A549 (cell line): ENCODE data around the gene PDE8B. TPM values are rescaled to one million over a fixed set of nuclear protein-coding genes. Genes with fewer than 3 reads are reported as not detected.
A peak's percentile ranks its signal among the peaks of the same experiment; 100 is the strongest.

ENCODE experiments used
- ATAC-seq, 2 experiments: fragments of 200-7000 bp in 1 of 2; fragments of >200 bp in 1 of 2; cut with Nextera tagmentation in 1 of 2; cut with Tn5 transposase in 1 of 2; 3 replicates each; pipeline versions ENCODE4 v1.8.0 to v1.9.1; 2018 to 2020; ENCODE audit warnings: mild to moderate bottlenecking in 1 of 2, moderate library complexity in 1 of 2
- CTCF ChIA-PET: fragments of 300-600 bp; sonication (Branson Sonifier 250); formaldehyde crosslinking; extraction: SDS; loops from one replicate; lab custom pipeline; 2021; ENCODE audit warnings: antibody characterized with exemption, inconsistent platforms; lab: Yijun Ruan, JAX
- POLR2A ChIA-PET: fragments of 350-600 bp; formaldehyde crosslinking; extraction: SDS; loops from one replicate; lab custom pipeline; 2021; ENCODE audit warnings: antibody characterized with exemption, inconsistent platforms; lab: Yijun Ruan, JAX
- DNase-seq, 2 experiments: peaks; one replicate each; pipeline versions ENCODE4 v3.0.0 to v3.0.0-alpha.2; 2011 to 2016; ENCODE audit warnings: low read depth in 1 of 2, low spot score in 1 of 2
- FAIRE-seq: peaks from 2 replicates; lab custom pipeline; 2011; peaks lifted over from hg19 to GRCh38; lab: Jason Lieb, UNC
- H3K27ac ChIP-seq, 2 experiments: fragments of >200 bp; sonication (Bioruptor Twin); formaldehyde crosslinking; 3 replicates each; pipeline ENCODE4 v1.5.1; 2016 to 2017
- H3K4me1 ChIP-seq: fragments of >200 bp; sonication (Bioruptor Twin); formaldehyde crosslinking; 3 replicates; pipeline ENCODE4 v1.6.1; 2016
- H3K4me2 ChIP-seq: fragments of >200 bp; sonication (Bioruptor Twin); formaldehyde crosslinking; 3 replicates; pipeline ENCODE4 v1.6.1; 2016
- H3K4me3 ChIP-seq: fragments of >200 bp; sonication (Bioruptor Twin); formaldehyde crosslinking; 3 replicates; pipeline ENCODE4 v1.5.1; 2016
- H3K9me3 ChIP-seq: fragments of >200 bp; sonication (Bioruptor Twin); formaldehyde crosslinking; 3 replicates; pipeline ENCODE4 v1.6.1; 2016
- ATOH8 ChIP-seq: fragments of 250-450 bp; sonication (Bioruptor Pico); IDR thresholded peaks from 2 replicates; pipeline ENCODE4 v1.5.0; 2020; ENCODE audit warnings: low read depth, mild to moderate bottlenecking, moderate library complexity
- BHLHE40 ChIP-seq: IDR thresholded peaks from 2 replicates; pipeline ENCODE4 v1.6.1; 2012; ENCODE audit warnings: low read depth, low read length, inconsistent platforms
- CBX2 ChIP-seq: fragments of 200-600 bp; sonication (generic); IDR thresholded peaks from 2 replicates; pipeline ENCODE4 v1.6.1; 2016; ENCODE audit warnings: low read depth, mild to moderate bottlenecking, borderline replicate concordance
- CBX8 ChIP-seq: fragments of 200-600 bp; sonication (generic); IDR thresholded peaks from 2 replicates; pipeline ENCODE4 v1.6.1; 2016
- CEBPB ChIP-seq, 2 experiments: fragments of >200 bp in 1 of 2; sonication (Bioruptor Twin) in 1 of 2; formaldehyde crosslinking in 1 of 2; IDR thresholded peaks; 2 replicates each; pipeline ENCODE4 v1.6.1; 2012 to 2016
- CHD2 ChIP-seq: fragments of 150-350 bp; IDR thresholded peaks from 2 replicates; pipeline ENCODE4 v1.6.1; 2014; ENCODE audit warnings: low read length; ENCODE audit not compliant: partially characterized antibody
- ESRRA ChIP-seq: fragments of 150-350 bp; IDR thresholded peaks from 2 replicates; pipeline ENCODE4 v1.6.1; 2014; ENCODE audit warnings: mild to moderate bottlenecking, low read length, borderline replicate concordance
- FOSL2 ChIP-seq, 2 experiments: fragments of 450-650 bp in 1 of 2; fragments of >200 bp in 1 of 2; sonication (Bioruptor Twin) in 1 of 2; formaldehyde crosslinking; IDR thresholded peaks; 2 replicates each; pipeline versions ENCODE4 v1.5.0 to v1.6.1; 2016 to 2020; ENCODE audit warnings: mild to moderate bottlenecking in 1 of 2, moderate library complexity in 1 of 2
- FOXS1 ChIP-seq: fragments of 250-450 bp; sonication (Bioruptor Pico); IDR thresholded peaks from 2 replicates; pipeline ENCODE4 v1.5.0; 2020; ENCODE audit warnings: mild to moderate bottlenecking, moderate library complexity
- HEYL ChIP-seq: fragments of 250-450 bp; sonication (Bioruptor Pico); IDR thresholded peaks from 2 replicates; pipeline ENCODE4 v1.8.0; 2021; ENCODE audit warnings: mild to moderate bottlenecking, moderate library complexity
- HOXB5 ChIP-seq: fragments of 250-450 bp; sonication (Bioruptor Pico); IDR thresholded peaks from 2 replicates; pipeline ENCODE4 v1.5.0; 2020; ENCODE audit warnings: mild to moderate bottlenecking, moderate library complexity
- KDM5A ChIP-seq: fragments of 200-600 bp; sonication (generic); IDR thresholded peaks from 2 replicates; pipeline ENCODE4 v1.6.1; 2016; ENCODE audit warnings: antibody characterized with exemption, mild to moderate bottlenecking
- NFE2L2 ChIP-seq: fragments of 150-350 bp; conservative IDR thresholded peaks from 2 replicates; pipeline ENCODE4 v1.6.1; 2014; ENCODE audit warnings: low read length
- NPAS2 ChIP-seq: fragments of 250-450 bp; sonication (Bioruptor Pico); IDR thresholded peaks from 2 replicates; pipeline ENCODE4 v1.8.0; 2022; ENCODE audit warnings: mild to moderate bottlenecking, moderate library complexity, borderline replicate concordance
- POLR2AphosphoS2 ChIP-seq: conservative IDR thresholded peaks from 2 replicates; pipeline ENCODE4 v1.6.1; 2012; ENCODE audit warnings: low read length, improper control_type of control experiment, inconsistent platforms
- RFX5 ChIP-seq: fragments of 450-650 bp; IDR thresholded peaks from 2 replicates; pipeline ENCODE4 v1.7.1; 2014; ENCODE audit warnings: antibody characterized with exemption, mild to moderate bottlenecking, moderate library complexity
- RNF2 ChIP-seq: fragments of 200-600 bp; sonication (generic); IDR thresholded peaks from 2 replicates; pipeline ENCODE4 v1.6.1; 2016; ENCODE audit warnings: low read depth, mild to moderate bottlenecking, antibody characterized with exemption, moderate library complexity, borderline replicate concordance
- SMC3 ChIP-seq: fragments of >200 bp; sonication (Bioruptor Twin); formaldehyde crosslinking; IDR thresholded peaks from 3 replicates; pipeline ENCODE4 v1.6.1; 2018; ENCODE audit warnings: inconsistent platforms
- SREBF2 ChIP-seq: fragments of 450-650 bp; IDR thresholded peaks from 2 replicates; pipeline ENCODE4 v1.6.1; 2014; ENCODE audit warnings: mild to moderate bottlenecking, moderate library complexity
- ZC3H11A ChIP-seq: fragments of 450-650 bp; IDR thresholded peaks from 2 replicates; pipeline ENCODE4 v1.6.1; 2014; ENCODE audit warnings: antibody characterized with exemption, mild to moderate bottlenecking
- ZSCAN20 ChIP-seq: fragments of 250-450 bp; sonication (Bioruptor Pico); IDR thresholded peaks from 2 replicates; pipeline ENCODE4 v1.8.0; 2022; ENCODE audit warnings: mild to moderate bottlenecking, moderate library complexity
- WGBS: methylation state at CpG from one replicate; pipeline ENCODE4 v1.1.6; 2017; ENCODE audit errors: missing lambda C conversion rate; 5-methylcytosine and 5-hydroxymethylcytosine counted together
- polyA plus RNA-seq, 4 experiments: library from polyadenylated mRNA; depleted of rRNA in 3 of 4; stranded (reverse); fragments of >200 nt; fragmentation: RNase III in 1 of 4; extraction: RNeasy Plus Mini Kit Qiagen cat#74134 plus additional on column Dnase treatment in 1 of 4; gene quantifications; 2 replicates in 3 of 4; 3 replicates in 1 of 4; pipeline ENCODE4 v1.2.3, GENCODE V29; 2011 to 2017
- TF ChIP-seq, protein P1 (sequence below): IDR thresholded peaks from 2 replicates; pipeline ENCODE4 v1.6.1; 2012
- TF ChIP-seq, protein P2 (sequence below): IDR thresholded peaks from 2 replicates; pipeline ENCODE4 v1.6.1; 2012
- TF ChIP-seq, protein P3 (sequence below): fragments of >200 bp; sonication (Bioruptor Twin); formaldehyde crosslinking; IDR thresholded peaks from 3 replicates; pipeline ENCODE4 v1.5.1; 2016

PDE8B gene
- polyA plus RNA-seq, 2 of the 4 experiments (the other 2 are of a cell fraction), result 2.0 to 4.0 TPM

GRCh38 chr5:77170196-77170890, 40.1 kb upstream of the PDE8B start:
- no peak for DNase-seq
- TF ChIP-seq CHD2, result no peak
- TF ChIP-seq POLR2AphosphoS2, result no peak
- TF ChIP-seq CBX2, result no peak
- TF ChIP-seq RNF2, result no peak
- TF ChIP-seq SREBF2, result no peak
- TF ChIP-seq, protein P1, sequence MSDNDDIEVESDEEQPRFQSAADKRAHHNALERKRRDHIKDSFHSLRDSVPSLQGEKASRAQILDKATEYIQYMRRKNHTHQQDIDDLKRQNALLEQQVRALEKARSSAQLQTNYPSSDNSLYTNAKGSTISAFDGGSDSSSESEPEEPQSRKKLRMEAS, result no peak
- no peak for TF ChIP-seq NFE2L2
- TF ChIP-seq ESRRA, result no peak
- no peak for TF ChIP-seq ATOH8 (CRISPR knock-in tag)
- no peak for TF ChIP-seq CBX8
- TF ChIP-seq CEBPB (IDR thresholded peaks at IDR 0.05), result no peak
- TF ChIP-seq, protein P2, sequence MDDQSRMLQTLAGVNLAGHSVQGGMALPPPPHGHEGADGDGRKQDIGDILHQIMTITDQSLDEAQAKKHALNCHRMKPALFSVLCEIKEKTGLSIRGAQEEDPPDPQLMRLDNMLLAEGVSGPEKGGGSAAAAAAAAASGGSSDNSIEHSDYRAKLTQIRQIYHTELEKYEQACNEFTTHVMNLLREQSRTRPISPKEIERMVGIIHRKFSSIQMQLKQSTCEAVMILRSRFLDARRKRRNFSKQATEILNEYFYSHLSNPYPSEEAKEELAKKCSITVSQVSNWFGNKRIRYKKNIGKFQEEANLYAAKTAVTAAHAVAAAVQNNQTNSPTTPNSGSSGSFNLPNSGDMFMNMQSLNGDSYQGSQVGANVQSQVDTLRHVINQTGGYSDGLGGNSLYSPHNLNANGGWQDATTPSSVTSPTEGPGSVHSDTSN, result no peak
- TF ChIP-seq ZC3H11A, result no peak
- TF ChIP-seq KDM5A, result no peak
- TF ChIP-seq HEYL (CRISPR knock-in tag), result no peak
- TF ChIP-seq ZSCAN20 (CRISPR knock-in tag), result no peak
- TF ChIP-seq, protein P3, sequence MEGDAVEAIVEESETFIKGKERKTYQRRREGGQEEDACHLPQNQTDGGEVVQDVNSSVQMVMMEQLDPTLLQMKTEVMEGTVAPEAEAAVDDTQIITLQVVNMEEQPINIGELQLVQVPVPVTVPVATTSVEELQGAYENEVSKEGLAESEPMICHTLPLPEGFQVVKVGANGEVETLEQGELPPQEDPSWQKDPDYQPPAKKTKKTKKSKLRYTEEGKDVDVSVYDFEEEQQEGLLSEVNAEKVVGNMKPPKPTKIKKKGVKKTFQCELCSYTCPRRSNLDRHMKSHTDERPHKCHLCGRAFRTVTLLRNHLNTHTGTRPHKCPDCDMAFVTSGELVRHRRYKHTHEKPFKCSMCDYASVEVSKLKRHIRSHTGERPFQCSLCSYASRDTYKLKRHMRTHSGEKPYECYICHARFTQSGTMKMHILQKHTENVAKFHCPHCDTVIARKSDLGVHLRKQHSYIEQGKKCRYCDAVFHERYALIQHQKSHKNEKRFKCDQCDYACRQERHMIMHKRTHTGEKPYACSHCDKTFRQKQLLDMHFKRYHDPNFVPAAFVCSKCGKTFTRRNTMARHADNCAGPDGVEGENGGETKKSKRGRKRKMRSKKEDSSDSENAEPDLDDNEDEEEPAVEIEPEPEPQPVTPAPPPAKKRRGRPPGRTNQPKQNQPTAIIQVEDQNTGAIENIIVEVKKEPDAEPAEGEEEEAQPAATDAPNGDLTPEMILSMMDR, result no peak
- no peak for TF ChIP-seq HOXB5
- no peak for TF ChIP-seq RFX5
- no peak for TF ChIP-seq FOSL2 (IDR thresholded peaks at IDR 0.05)
- TF ChIP-seq FOSL2 (CRISPR knock-in tag; IDR thresholded peaks at IDR 0.05), result no peak
- Histone ChIP-seq H3K4me1 (peaks cover 74% of the 10 kb centered on the region), H3K27ac (peak overlapping the region; percentile 91 to 96), H3K4me3 (no peak overlapping the region), H3K9me3 (no peaks in the 10 kb centered on the region), H3K4me2 (no peak overlapping the region)
- no peak for ATAC-seq
- CTCF ChIA-PET, result interaction anchor here (0.9 to 2.3 kb wide), 6 partner anchors 11 to 322 kb away, joined by 3 to 9 read pairs (median 4); no protein-coding TSS in a partner anchor
- 84% methylated on average over 6 of the region's 6 CpGs for WGBS
- POLR2A ChIA-PET, result interaction anchor here (0.6 kb wide), 1 partner anchor 1273 kb away, joined by 8 read pairs; no protein-coding TSS in a partner anchor
- no peak for FAIRE-seq

GRCh38 chr5:77171141-77171910, 39.2 kb upstream of the PDE8B start:
- peaks cover 75% of the 10 kb centered on the region for H3K4me1 ChIP-seq
- ATAC-seq, result no peak
- H3K27ac ChIP-seq, result peak overlapping the region; percentile 3 to 15; a peak in 4 of 6 replicates
- 92% methylated on average over 7 of the region's 7 CpGs for WGBS
- no peak overlapping the region for H3K4me3 ChIP-seq
- DNase-seq, result no peak
- no peak for FAIRE-seq
- ChIA-PET CTCF (interaction anchor here (1.0 to 1.6 kb wide), 3 partner anchors 10 to 321 kb away, joined by 3 to 6 read pairs (median 3); no protein-coding TSS in a partner anchor), POLR2A (no interaction called here)
- H3K9me3 ChIP-seq, result no peaks in the 10 kb centered on the region
- TF ChIP-seq FOXS1 (no peak), RNF2 (no peak), SREBF2 (no peak), BHLHE40 (no peak), NPAS2 (CRISPR knock-in tag) (no peak), SMC3 (no peak), CEBPB (IDR thresholded peaks at IDR 0.05) (no peak)
- no peak overlapping the region for H3K4me2 ChIP-seq
